ENCODE results near the gene TLX3. TPM values are rescaled to one million over a fixed set of nuclear protein-coding genes. Genes with fewer than 3 reads are reported as not detected.

TLX3 gene
- total and polyA plus RNA-seq, 2 of the 8 experiments (the other 6 are each of a cell fraction or from before 2014, with no cell fraction given): not detected

DNA sequence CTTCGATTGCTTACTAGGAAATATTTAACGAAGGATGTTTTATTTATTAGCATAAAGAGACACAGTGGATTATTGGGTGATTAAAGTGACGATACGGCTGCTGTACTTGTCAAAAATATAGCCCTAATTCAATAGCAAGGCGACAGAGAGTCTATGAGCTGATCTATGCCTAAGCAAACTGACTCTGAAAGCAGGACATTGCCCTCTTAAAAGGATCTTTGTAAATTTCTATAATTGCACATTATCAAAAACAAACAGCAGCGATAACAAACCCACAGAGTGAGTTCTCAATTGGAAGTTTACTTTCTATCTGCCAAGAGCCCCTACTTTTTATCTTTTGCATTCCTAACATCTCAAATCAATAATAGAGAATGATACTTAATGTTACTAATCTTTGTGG, 31.4 kb downstream of the TLX3 start:
- Histone ChIP-seq H3K4me1 (replicated peaks in 1 of 4; ENCODE audit: control insufficient read depth in 3 of 4, insufficient read depth in 4 of 4, low read length in 3 of 4) (peaks cover 0 to 6% (median under 1%) of the 10 kb centered on the region in 4 experiments; a peak in 1 of 7 replicates), H3K4ac (replicated peaks; ENCODE audit: insufficient read length, low read depth, low read length) (no peak overlapping the region), H3K79me1 (ENCODE audit: low read depth, low read length) (no peaks in the 10 kb centered on the region), H3K9ac (replicated peaks in 1 of 4; ENCODE audit: extremely low read depth in 1 of 4, low read depth in 3 of 4, low read length in 3 of 4) (no peak overlapping the region), H3K9me3 (ENCODE audit: insufficient read depth in 2 of 2, low read depth in 1 of 2, low read length in 1 of 2) (no peaks in the 10 kb centered on the region), H3K14ac (ENCODE audit: insufficient read length) (no peak overlapping the region), H4K5ac (ENCODE audit: insufficient read length, low read depth, low read length) (no peak overlapping the region), H2BK5ac (ENCODE audit: low read depth, low read length) (no peak overlapping the region), H2BK20ac (ENCODE audit: low read length) (no peak overlapping the region), H3K27me3 (replicated peaks in 1 of 4; ENCODE audit: control insufficient read depth in 3 of 4, extremely low read depth in 1 of 4, insufficient read depth in 3 of 4, low read length in 3 of 4) (peaks cover 1 to 24% (median 17%) of the 10 kb centered on the region in 4 experiments), H3K23me2 (ENCODE audit: low read depth, low read length) (no peaks in the 10 kb centered on the region), H2BK15ac (ENCODE audit: low read length) (no peak overlapping the region), H2BK120ac (replicated peaks; ENCODE audit: low read depth, low read length) (no peak overlapping the region), H4K91ac (replicated peaks; ENCODE audit: insufficient read length, low read length) (no peak overlapping the region), H2AK5ac (ENCODE audit: low read depth, low read length) (no peak overlapping the region), H3K23ac (ENCODE audit: insufficient read length) (no peak overlapping the region), H2BK12ac (ENCODE audit: low read depth, low read length) (no peak overlapping the region), H4K20me1 (replicated peaks in 1 of 2; ENCODE audit: control insufficient read depth in 1 of 2, insufficient read depth in 2 of 2, low read length in 2 of 2) (no peaks in the 10 kb centered on the region), H3K79me2 (ENCODE audit: control insufficient read depth in 1 of 2, insufficient read depth in 2 of 2, low read length in 2 of 2) (no peaks in the 10 kb centered on the region), H3K4me2 (ENCODE audit: insufficient read depth in 1 of 2, low read depth in 2 of 2, low read length in 2 of 2) (no peak overlapping the region), H3K27ac (ENCODE audit: low read depth, low read length) (no peak overlapping the region), H3K18ac (ENCODE audit: extremely low read depth, low read length) (no peak overlapping the region), H4K8ac (ENCODE audit: extremely low read depth, insufficient read depth, low read length) (no peak overlapping the region), H3K36me3 (ENCODE audit: control insufficient read depth in 2 of 4, insufficient read depth in 4 of 4, low read length in 3 of 4) (no peaks in the 10 kb centered on the region), H3K56ac (replicated peaks; ENCODE audit: insufficient read length, low read depth, low read length) (no peak overlapping the region), H3K4me3 (ENCODE audit: extremely low read depth in 1 of 4, insufficient read depth in 2 of 4, low read depth in 3 of 4, low read length in 4 of 4) (no peak overlapping the region), H2AFZ (ENCODE audit: low read length) (no peak overlapping the region)
- FAIRE-seq (no peak), DNase-seq (ENCODE audit: low read depth in 1 of 2, low spot score in 2 of 2) (no peak)
- POLR2A ChIA-PET (ENCODE audit: partially characterized antibody): interaction anchor here (0.7 kb wide), 1 partner anchor 48 kb away, joined by 3 read pairs; no protein-coding TSS in a partner anchor
- CTCF ChIA-PET (ENCODE audit: partially characterized antibody): interaction anchor here (1.1 to 6.6 kb wide), 13 partner anchors 10 to 531 kb away, joined by 3 to 44 read pairs (median 8); partner anchors contain the start of gene TLX3
- 88% methylated on average over 6 of the region's 6 CpGs; no CpG with 5 or more reads in 1 of the 2 experiments for WGBS, 2 experiments (ENCODE audit: extremely low coverage in 1 of 2, insufficient coverage in 1 of 2, insufficient read length in 1 of 2, insufficient replicate concordance in 2 of 2, low coverage in 1 of 2, low lambda C conversion rate in 2 of 2, missing lambda C conversion rate in 1 of 2)
- no peak for TF ChIP-seq SIX5 (IDR thresholded peaks at IDR 0.05; ENCODE audit: low read depth, low read length)

All from H1 (cell line).